ENCODE results near the gene LRRN3. TPM values are rescaled to one million over a fixed set of nuclear protein-coding genes. Genes with fewer than 3 reads are reported as not detected.
A peak's percentile ranks its signal among the peaks of the same experiment; 100 is the strongest.

Gene LRRN3
- total and polyA plus RNA-seq, 2 donors (not counting 1 experiment from before 2014, with no cell fraction given) = 1.8 to 3.9 TPM

GRCh38 chr7:111146136-111146535 is 55.2 kb downstream of the LRRN3 start:
- no peak overlapping the region for H3K4me3 ChIP-seq (replicated peaks in 1 of 4; ENCODE audit: control extremely low read depth in 1 of 4, insufficient read depth in 1 of 4, low read depth in 3 of 4, low read length in 4 of 4)

GRCh38 chr7:111147708-111148533 is 57.0 kb downstream of the LRRN3 start:
- DNase-seq (ENCODE audit: low read depth in 2 of 2) = no peak
- no peaks in the 10 kb centered on the region for H3K27me3 ChIP-seq (ENCODE audit: control insufficient read depth, insufficient read depth, low read length)
- H2AFZ ChIP-seq (ENCODE audit: low read length) = no peak overlapping the region
- no peak overlapping the region for H3K4me3 ChIP-seq (replicated peaks in 1 of 4; ENCODE audit: control extremely low read depth in 1 of 4, insufficient read depth in 1 of 4, low read depth in 3 of 4, low read length in 4 of 4)
- H3K79me2 ChIP-seq (ENCODE audit: control insufficient read depth, insufficient read depth, low read length) = no peaks in the 10 kb centered on the region
- TF ChIP-seq EZH2 (IDR thresholded peaks at IDR 0.05; ENCODE audit: low read length, missing control alignments) (no peak), CTCF (conservative IDR thresholded peaks at IDR 0.05 in 1 of 2, IDR thresholded peaks at IDR 0.05 in 1 of 2; ENCODE audit: low read depth in 1 of 2, low read length in 2 of 2) (no peak)
- H3K9ac ChIP-seq (ENCODE audit: insufficient read depth, low read length) = no peak overlapping the region
- H3K4me2 ChIP-seq (ENCODE audit: extremely low read depth, insufficient read depth, low read length) = no peak overlapping the region
- H3K9me3 ChIP-seq (ENCODE audit: control insufficient read depth, insufficient read depth, low read depth, low read length) = no peaks in the 10 kb centered on the region
- H4K20me1 ChIP-seq (ENCODE audit: control insufficient read depth, extremely low read depth, insufficient read depth, low read length) = no peaks in the 10 kb centered on the region
- no peaks in the 10 kb centered on the region for H3K36me3 ChIP-seq (ENCODE audit: control insufficient read depth, insufficient read depth, low read length)
- no peaks in the 10 kb centered on the region for H3K4me1 ChIP-seq (ENCODE audit: control insufficient read depth, extremely low read depth, insufficient read depth, low read length)
- no peak overlapping the region for H3K27ac ChIP-seq (ENCODE audit: insufficient read depth, low read length)

More at GRCh38 chr7:111146136-111146535, 55.2 kb downstream of the LRRN3 start:
- Histone ChIP-seq H3K27me3 (ENCODE audit: control insufficient read depth, insufficient read depth, low read length) (no peaks in the 10 kb centered on the region), H3K27ac (ENCODE audit: insufficient read depth, low read length) (no peak overlapping the region), H3K4me2 (ENCODE audit: extremely low read depth, insufficient read depth, low read length) (no peak overlapping the region), H3K4me1 (ENCODE audit: control insufficient read depth, extremely low read depth, insufficient read depth, low read length) (no peaks in the 10 kb centered on the region), H3K79me2 (ENCODE audit: control insufficient read depth, insufficient read depth, low read length) (no peaks in the 10 kb centered on the region), H3K9me3 (ENCODE audit: control insufficient read depth, insufficient read depth, low read depth, low read length) (no peaks in the 10 kb centered on the region), H3K9ac (ENCODE audit: insufficient read depth, low read length) (no peak overlapping the region), H2AFZ (ENCODE audit: low read length) (no peak overlapping the region), H4K20me1 (ENCODE audit: control insufficient read depth, extremely low read depth, insufficient read depth, low read length) (no peaks in the 10 kb centered on the region), H3K36me3 (ENCODE audit: control insufficient read depth, insufficient read depth, low read length) (no peaks in the 10 kb centered on the region)
- TF ChIP-seq EZH2 (IDR thresholded peaks at IDR 0.05; ENCODE audit: low read length, missing control alignments) (no peak), CTCF (conservative IDR thresholded peaks at IDR 0.05 in 1 of 2, IDR thresholded peaks at IDR 0.05 in 1 of 2; ENCODE audit: low read depth in 1 of 2, low read length in 2 of 2) (no peak)
- DNase-seq (ENCODE audit: low read depth in 2 of 2) = peak in 1 of 2 donors; percentile 33

- H4K20me1 ChIP-seq (ENCODE audit: control insufficient read depth, extremely low read depth, insufficient read depth, low read length) = no peaks in the 10 kb centered on the region
- DNase-seq (ENCODE audit: low read depth in 2 of 2) = no peak
Measured at GRCh38 chr7:111150709-111151108, 59.8 kb downstream of the LRRN3 start.

More at GRCh38 chr7:111150709-111151108, 59.8 kb downstream of the LRRN3 start:
- H3K79me2 ChIP-seq (ENCODE audit: control insufficient read depth, insufficient read depth, low read length) = no peaks in the 10 kb centered on the region
- no peak overlapping the region for H3K4me3 ChIP-seq (replicated peaks in 1 of 4; ENCODE audit: control extremely low read depth in 1 of 4, insufficient read depth in 1 of 4, low read depth in 3 of 4, low read length in 4 of 4)
- H3K9ac ChIP-seq (ENCODE audit: insufficient read depth, low read length) = no peak overlapping the region
- no peaks in the 10 kb centered on the region for H3K27me3 ChIP-seq (ENCODE audit: control insufficient read depth, insufficient read depth, low read length)
- TF ChIP-seq EZH2 (IDR thresholded peaks at IDR 0.05; ENCODE audit: low read length, missing control alignments) (no peak), CTCF (conservative IDR thresholded peaks at IDR 0.05 in 1 of 2, IDR thresholded peaks at IDR 0.05 in 1 of 2; ENCODE audit: low read depth in 1 of 2, low read length in 2 of 2) (no peak)
- H3K27ac ChIP-seq (ENCODE audit: insufficient read depth, low read length) = no peak overlapping the region
- no peak overlapping the region for H2AFZ ChIP-seq (ENCODE audit: low read length)
- H3K4me2 ChIP-seq (ENCODE audit: extremely low read depth, insufficient read depth, low read length) = no peak overlapping the region
- no peaks in the 10 kb centered on the region for H3K9me3 ChIP-seq (ENCODE audit: control insufficient read depth, insufficient read depth, low read depth, low read length)
- H3K36me3 ChIP-seq (ENCODE audit: control insufficient read depth, insufficient read depth, low read length) = no peaks in the 10 kb centered on the region
- no peaks in the 10 kb centered on the region for H3K4me1 ChIP-seq (ENCODE audit: control insufficient read depth, extremely low read depth, insufficient read depth, low read length)

All from fibroblast of lung (primary cell).